OCI-LY3 (cell line): ENCODE data around the gene IPPK.

Source experiments
- EZH2phosphoT487 ChIP-seq: fragments of 200-600 bp; shearing (Covaris generic); IDR thresholded peaks from 2 replicates; pipeline ENCODE4 v1.6.1; 2018; ENCODE audit warnings: antibody characterized with exemption, mixed run types, low read depth
- TF ChIP-seq, protein P1 (sequence below): fragments of 200-600, 300-600 bp; sonication (generic); IDR thresholded peaks from 2 replicates; pipeline ENCODE4 v1.5.1; 2014; ENCODE audit warnings: antibody characterized with exemption, low read length, low read depth

DNA sequence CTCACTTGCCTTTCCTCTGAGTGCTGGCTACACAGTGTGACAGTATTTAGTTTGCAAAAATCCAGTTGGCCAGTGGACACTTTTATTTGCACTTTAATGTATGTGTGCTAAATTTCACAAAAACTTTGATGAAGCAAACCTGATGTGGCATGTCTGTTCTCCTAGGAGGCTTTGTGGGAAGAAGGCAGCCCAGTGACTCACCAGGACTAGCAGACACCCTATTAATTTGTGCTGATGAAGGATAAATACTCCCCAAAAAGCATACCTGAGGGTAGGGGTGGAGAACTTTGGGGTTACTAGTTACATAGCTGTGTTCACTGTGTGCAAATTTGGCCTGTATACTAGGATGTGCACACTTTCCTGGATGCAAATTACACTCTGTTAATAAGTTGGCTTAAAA lies 39.3 kb upstream of the IPPK start:
- TF ChIP-seq, protein P1, sequence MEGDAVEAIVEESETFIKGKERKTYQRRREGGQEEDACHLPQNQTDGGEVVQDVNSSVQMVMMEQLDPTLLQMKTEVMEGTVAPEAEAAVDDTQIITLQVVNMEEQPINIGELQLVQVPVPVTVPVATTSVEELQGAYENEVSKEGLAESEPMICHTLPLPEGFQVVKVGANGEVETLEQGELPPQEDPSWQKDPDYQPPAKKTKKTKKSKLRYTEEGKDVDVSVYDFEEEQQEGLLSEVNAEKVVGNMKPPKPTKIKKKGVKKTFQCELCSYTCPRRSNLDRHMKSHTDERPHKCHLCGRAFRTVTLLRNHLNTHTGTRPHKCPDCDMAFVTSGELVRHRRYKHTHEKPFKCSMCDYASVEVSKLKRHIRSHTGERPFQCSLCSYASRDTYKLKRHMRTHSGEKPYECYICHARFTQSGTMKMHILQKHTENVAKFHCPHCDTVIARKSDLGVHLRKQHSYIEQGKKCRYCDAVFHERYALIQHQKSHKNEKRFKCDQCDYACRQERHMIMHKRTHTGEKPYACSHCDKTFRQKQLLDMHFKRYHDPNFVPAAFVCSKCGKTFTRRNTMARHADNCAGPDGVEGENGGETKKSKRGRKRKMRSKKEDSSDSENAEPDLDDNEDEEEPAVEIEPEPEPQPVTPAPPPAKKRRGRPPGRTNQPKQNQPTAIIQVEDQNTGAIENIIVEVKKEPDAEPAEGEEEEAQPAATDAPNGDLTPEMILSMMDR, result no peak
- TF ChIP-seq EZH2phosphoT487, result no peak
